Measurements from ENCODE around the gene MITF. TPM values are rescaled to one million over a fixed set of nuclear protein-coding genes. Genes with fewer than 3 reads are reported as not detected.

MITF gene
- total RNA-seq, 2 donors from 2014 or later: 1.8 to 3.0 TPM

DNA sequence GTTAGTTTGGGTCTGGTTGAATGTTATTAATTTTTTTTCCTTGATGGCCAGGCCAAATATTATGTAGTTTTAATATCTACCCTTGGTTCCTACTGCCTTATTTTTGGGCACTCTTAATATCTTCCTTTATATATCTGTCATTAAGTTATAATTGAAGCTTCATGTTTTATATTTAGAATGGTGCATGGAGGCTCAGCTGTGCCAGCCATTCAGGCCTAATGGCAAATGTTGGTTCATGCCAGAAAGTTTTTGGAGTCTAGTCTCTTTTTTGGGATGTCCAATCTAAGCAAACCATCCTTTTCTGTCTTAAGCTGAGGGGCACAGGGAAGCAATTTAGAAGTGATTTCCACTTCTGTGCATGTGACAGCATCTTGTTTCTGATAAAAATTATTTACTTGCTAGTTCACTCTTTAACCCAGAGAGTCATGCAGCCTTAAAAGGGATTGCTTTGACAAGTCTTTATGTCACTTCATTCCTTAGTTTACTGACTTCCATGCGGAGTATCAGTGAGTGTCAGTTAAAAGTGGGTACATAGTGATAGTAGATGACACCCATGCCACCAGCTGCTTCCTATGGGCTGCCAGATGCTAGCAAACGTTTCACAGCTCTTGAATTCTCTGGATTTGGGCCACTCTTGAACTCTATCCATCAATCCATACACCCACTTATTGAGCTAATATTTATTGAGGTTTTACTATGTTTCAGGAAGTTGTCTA lies 33.0 kb downstream of the MITF start:
- Mint-ChIP-seq H3K9me3 (no peaks in the 10 kb centered on the region), H3K36me3 (ENCODE audit: low read depth) (no peaks in the 10 kb centered on the region), H3K27ac (no peak overlapping the region), H3K27me3 (ENCODE audit: insufficient read depth) (no peaks in the 10 kb centered on the region), H3K4me1 (peaks cover 6% of the 10 kb centered on the region), H3K4me3 (no peak overlapping the region)
- no peaks in the 10 kb centered on the region for H3K27me3 ChIP-seq (ENCODE audit: control insufficient read depth, insufficient read depth, low read length, poor library complexity, severe bottlenecking)
- TF ChIP-seq, protein P1, sequence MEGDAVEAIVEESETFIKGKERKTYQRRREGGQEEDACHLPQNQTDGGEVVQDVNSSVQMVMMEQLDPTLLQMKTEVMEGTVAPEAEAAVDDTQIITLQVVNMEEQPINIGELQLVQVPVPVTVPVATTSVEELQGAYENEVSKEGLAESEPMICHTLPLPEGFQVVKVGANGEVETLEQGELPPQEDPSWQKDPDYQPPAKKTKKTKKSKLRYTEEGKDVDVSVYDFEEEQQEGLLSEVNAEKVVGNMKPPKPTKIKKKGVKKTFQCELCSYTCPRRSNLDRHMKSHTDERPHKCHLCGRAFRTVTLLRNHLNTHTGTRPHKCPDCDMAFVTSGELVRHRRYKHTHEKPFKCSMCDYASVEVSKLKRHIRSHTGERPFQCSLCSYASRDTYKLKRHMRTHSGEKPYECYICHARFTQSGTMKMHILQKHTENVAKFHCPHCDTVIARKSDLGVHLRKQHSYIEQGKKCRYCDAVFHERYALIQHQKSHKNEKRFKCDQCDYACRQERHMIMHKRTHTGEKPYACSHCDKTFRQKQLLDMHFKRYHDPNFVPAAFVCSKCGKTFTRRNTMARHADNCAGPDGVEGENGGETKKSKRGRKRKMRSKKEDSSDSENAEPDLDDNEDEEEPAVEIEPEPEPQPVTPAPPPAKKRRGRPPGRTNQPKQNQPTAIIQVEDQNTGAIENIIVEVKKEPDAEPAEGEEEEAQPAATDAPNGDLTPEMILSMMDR (conservative IDR thresholded peaks at IDR 0.05): no peak
- no peaks in the 10 kb centered on the region for H3K9me3 ChIP-seq (ENCODE audit: control insufficient read depth, low read length)
- no peak overlapping the region for H3K4me3 ChIP-seq (ENCODE audit: low read length)
- H3K27ac ChIP-seq (ENCODE audit: low read depth, low read length): no peak overlapping the region
- no peak for DNase-seq
- WGBS, 2 experiments (ENCODE audit: insufficient coverage in 1 of 2, insufficient read length in 1 of 2): 92% methylated on average over 2 of the region's 2 CpGs; no CpG with 5 or more reads in 1 of the 2 experiments
- H3K36me3 ChIP-seq (ENCODE audit: control insufficient read depth, insufficient read depth, low read length): no peaks in the 10 kb centered on the region
- H3K9ac ChIP-seq (ENCODE audit: extremely low read depth, low read length, poor library complexity, severe bottlenecking): no peak overlapping the region
- no peaks in the 10 kb centered on the region for H3K4me1 ChIP-seq (ENCODE audit: control insufficient read depth, insufficient read depth, low read length)

DNA sequence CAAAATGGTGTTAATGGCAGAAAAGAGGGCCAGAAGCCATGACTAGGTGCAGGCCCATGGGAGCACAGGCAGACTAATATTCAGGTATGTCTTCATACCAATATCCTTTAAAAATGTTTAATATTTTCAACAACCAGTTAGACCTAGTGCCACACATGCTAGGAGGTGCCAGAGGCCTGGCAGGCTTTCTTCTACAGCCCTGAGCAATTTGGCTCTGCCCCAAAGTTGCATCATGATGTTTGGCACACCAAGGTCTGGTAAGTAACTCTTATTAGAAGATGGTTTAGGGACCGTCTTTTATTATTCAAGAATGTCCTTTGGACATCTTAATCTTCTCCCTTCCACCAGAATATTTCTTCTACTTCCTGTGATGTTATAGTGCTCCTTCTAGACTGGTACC lies 34.8 kb downstream of the MITF start:
- Histone ChIP-seq H3K36me3 (ENCODE audit: control insufficient read depth, insufficient read depth, low read length) (no peaks in the 10 kb centered on the region), H3K4me3 (ENCODE audit: low read length) (no peak overlapping the region), H3K9ac (ENCODE audit: extremely low read depth, low read length, poor library complexity, severe bottlenecking) (no peak overlapping the region), H3K27ac (ENCODE audit: low read depth, low read length) (no peak overlapping the region), H3K27me3 (ENCODE audit: control insufficient read depth, insufficient read depth, low read length, poor library complexity, severe bottlenecking) (no peaks in the 10 kb centered on the region), H3K4me1 (ENCODE audit: control insufficient read depth, insufficient read depth, low read length) (peaks cover 2% of the 10 kb centered on the region), H3K9me3 (ENCODE audit: control insufficient read depth, low read length) (no peaks in the 10 kb centered on the region)
- H3K9me3 Mint-ChIP-seq: no peaks in the 10 kb centered on the region
- H3K36me3 Mint-ChIP-seq (ENCODE audit: low read depth): no peaks in the 10 kb centered on the region
- H3K27me3 Mint-ChIP-seq (ENCODE audit: insufficient read depth): no peaks in the 10 kb centered on the region
- no peak for DNase-seq
- WGBS, 2 experiments (ENCODE audit: insufficient coverage in 1 of 2, insufficient read length in 1 of 2): 90% methylated on average over 1 of the region's 1 CpG; no CpG with 5 or more reads in 1 of the 2 experiments
- TF ChIP-seq, protein P1 (conservative IDR thresholded peaks at IDR 0.05): no peak
- H3K4me3 Mint-ChIP-seq: no peak overlapping the region
- H3K4me1 Mint-ChIP-seq: peaks cover 11% of the 10 kb centered on the region
- no peak overlapping the region for H3K27ac Mint-ChIP-seq

DNA sequence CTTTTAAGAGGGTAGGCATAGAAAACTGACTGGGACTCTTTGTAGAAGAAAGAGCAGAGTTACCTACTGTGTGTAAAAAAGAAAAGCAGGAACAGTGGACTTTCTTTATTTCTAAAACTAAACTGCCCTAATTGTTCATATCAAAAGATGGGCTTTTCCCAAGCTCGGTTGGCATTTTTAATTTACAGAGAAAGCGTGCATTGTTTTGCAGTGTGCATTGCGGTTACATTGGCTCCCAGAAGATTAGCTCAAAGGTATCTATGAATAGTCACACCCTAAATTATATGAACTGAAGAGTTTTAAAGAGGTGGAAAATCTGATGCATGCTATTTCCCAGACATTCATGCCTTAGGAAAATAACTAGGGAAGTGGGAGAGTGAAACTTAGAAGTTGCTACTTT lies 36.5 kb downstream of the MITF start:
- H3K27ac ChIP-seq (ENCODE audit: low read depth, low read length): no peak overlapping the region
- Mint-ChIP-seq H3K4me3 (no peak overlapping the region), H3K9me3 (no peaks in the 10 kb centered on the region), H3K27me3 (ENCODE audit: insufficient read depth) (no peaks in the 10 kb centered on the region), H3K36me3 (ENCODE audit: low read depth) (no peaks in the 10 kb centered on the region), H3K4me1 (peaks cover 20% of the 10 kb centered on the region), H3K27ac (no peak overlapping the region)
- WGBS, 2 experiments (ENCODE audit: insufficient coverage in 1 of 2, insufficient read length in 1 of 2): 88 to 100% methylated on average over 3 of the region's 3 CpGs
- no peaks in the 10 kb centered on the region for H3K9me3 ChIP-seq (ENCODE audit: control insufficient read depth, low read length)
- H3K36me3 ChIP-seq (ENCODE audit: control insufficient read depth, insufficient read depth, low read length): no peaks in the 10 kb centered on the region
- H3K4me1 ChIP-seq (ENCODE audit: control insufficient read depth, insufficient read depth, low read length): peaks cover 11% of the 10 kb centered on the region
- no peak overlapping the region for H3K9ac ChIP-seq (ENCODE audit: extremely low read depth, low read length, poor library complexity, severe bottlenecking)
- no peak for DNase-seq
- no peak overlapping the region for H3K4me3 ChIP-seq (ENCODE audit: low read length)
- H3K27me3 ChIP-seq (ENCODE audit: control insufficient read depth, insufficient read depth, low read length, poor library complexity, severe bottlenecking): no peaks in the 10 kb centered on the region
- TF ChIP-seq, protein P1 (conservative IDR thresholded peaks at IDR 0.05): no peak
